SK-N-DZ (cell line): ENCODE data around the gene PTCSC3.

ENCODE experiments used
- DNase-seq: peaks from one replicate; pipeline ENCODE4 v3.0.0-alpha.2; 2015; ENCODE audit warnings: low spot score

PTCSC3 gene

DNA sequence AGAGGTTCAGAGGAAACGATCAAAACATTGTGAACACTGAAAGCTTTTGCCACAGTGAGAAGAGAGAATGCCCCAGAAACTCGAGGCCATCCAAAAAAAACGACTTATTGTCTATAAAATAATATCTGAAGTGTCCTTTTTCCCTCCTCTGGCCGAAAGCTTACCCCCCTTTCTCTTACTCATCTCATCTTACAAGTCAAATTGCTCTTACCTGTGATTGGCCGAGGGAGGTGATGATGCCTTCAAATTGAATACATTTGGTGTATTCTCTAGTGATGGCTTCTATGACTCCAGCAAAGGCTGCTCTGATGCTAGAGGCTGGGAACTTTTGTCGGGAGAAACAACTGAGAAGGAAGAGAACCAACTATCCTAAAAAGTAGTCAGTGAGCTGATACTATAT is 90.7 kb downstream of the PTCSC3 start:
- no peak for DNase-seq
